GM12874 (cell line): ENCODE measurements around the gene TTC31.

Experiments
- CTCF ChIP-seq: IDR thresholded peaks from 2 replicates; pipeline ENCODE4 v1.5.1; 2011; ENCODE audit warnings: low read depth, mild to moderate bottlenecking, control low read depth, low read length, moderate library complexity; ENCODE audit not compliant: insufficient read depth

The TTC31 gene

GRCh38 chr2:74491648-74492544 is 9.0 kb downstream of the TTC31 start:
- no peak for TF ChIP-seq CTCF

- no peak for TF ChIP-seq CTCF
Observed at GRCh38 chr2:74493546-74493945, 10.7 kb downstream of the TTC31 start.

- no peak for TF ChIP-seq CTCF
Observed at GRCh38 chr2:74495440-74495839, 12.6 kb downstream of the TTC31 start.

GRCh38 chr2:74496997-74497776 is 14.3 kb downstream of the TTC31 start:
- no peak for TF ChIP-seq CTCF

GRCh38 chr2:74497777-74498499 is 15.1 kb downstream of the TTC31 start:
- TF ChIP-seq CTCF = no peak

GRCh38 chr2:74498500-74499266 is 15.8 kb downstream of the TTC31 start:
- no peak for TF ChIP-seq CTCF
